OCI-LY3 (cell line): Measurements from ENCODE around the gene PFDN1.

ENCODE experiments used
- CTCF ChIP-seq: fragments of 200-600, 300-600 bp; sonication (generic); IDR thresholded peaks from 2 replicates; pipeline ENCODE4 v1.5.1; 2014; ENCODE audit warnings: antibody characterized with exemption, low read length, low read depth
- EZH2phosphoT487 ChIP-seq: fragments of 200-600 bp; shearing (Covaris generic); IDR thresholded peaks from 2 replicates; pipeline ENCODE4 v1.6.1; 2018; ENCODE audit warnings: antibody characterized with exemption, mixed run types, low read depth

- no peak for TF ChIP-seq CTCF
- no peak for TF ChIP-seq EZH2phosphoT487
Observed at GRCh38 chr5:140342287-140342686, 39.4 kb upstream of the PFDN1 start.
